ENCODE data around the gene LEO1.

The LEO1 gene

GRCh38 chr15:51917493-51917892 is 54.1 kb downstream of the LEO1 start:
- TF ChIP-seq CTCF (IDR thresholded peaks at IDR 0.05; ENCODE audit: insufficient read depth, low read depth, low read length, missing control alignments): peak; percentile 62
- peak; percentile 73 for DNase-seq (ENCODE audit: low read depth)
- H3K4me3 ChIP-seq (ENCODE audit: low read length): no peak overlapping the region

- DNase-seq (ENCODE audit: low read depth): no peak
- no peak for TF ChIP-seq CTCF (IDR thresholded peaks at IDR 0.05; ENCODE audit: insufficient read depth, low read depth, low read length, missing control alignments)
- no peak overlapping the region for H3K4me3 ChIP-seq (ENCODE audit: low read length)
Observed at GRCh38 chr15:51912528-51912927, 59.0 kb downstream of the LEO1 start.

- DNase-seq (ENCODE audit: low read depth): no peak
- H3K4me3 ChIP-seq (ENCODE audit: low read length): no peak overlapping the region
- TF ChIP-seq CTCF (IDR thresholded peaks at IDR 0.05; ENCODE audit: insufficient read depth, low read depth, low read length, missing control alignments): no peak
Observed at GRCh38 chr15:51909584-51909983, 62.0 kb downstream of the LEO1 start.

- no peak overlapping the region for H3K4me3 ChIP-seq (ENCODE audit: low read length)
- TF ChIP-seq CTCF (IDR thresholded peaks at IDR 0.05; ENCODE audit: insufficient read depth, low read depth, low read length, missing control alignments): no peak
- DNase-seq (ENCODE audit: low read depth): peak; percentile 19
Observed at GRCh38 chr15:51908316-51908715, 63.3 kb downstream of the LEO1 start.

GRCh38 chr15:51907136-51907862 is 64.3 kb downstream of the LEO1 start:
- TF ChIP-seq CTCF (IDR thresholded peaks at IDR 0.05; ENCODE audit: insufficient read depth, low read depth, low read length, missing control alignments): peak; percentile 45
- H3K4me3 ChIP-seq (ENCODE audit: low read length): no peak overlapping the region

GRCh38 chr15:51904931-51905330 is 66.6 kb downstream of the LEO1 start:
- no peak for DNase-seq (ENCODE audit: low read depth)
- no peak for TF ChIP-seq CTCF (IDR thresholded peaks at IDR 0.05; ENCODE audit: insufficient read depth, low read depth, low read length, missing control alignments)
- H3K4me3 ChIP-seq (ENCODE audit: low read length): no peak overlapping the region

More at GRCh38 chr15:51907136-51907862, 64.3 kb downstream of the LEO1 start:
- peak; percentile 75 for DNase-seq (ENCODE audit: low read depth)

GRCh38 chr15:51904421-51904820 is 67.2 kb downstream of the LEO1 start:
- DNase-seq (ENCODE audit: low read depth): no peak
- TF ChIP-seq CTCF (IDR thresholded peaks at IDR 0.05; ENCODE audit: insufficient read depth, low read depth, low read length, missing control alignments): no peak
- H3K4me3 ChIP-seq (ENCODE audit: low read length): no peak overlapping the region
